Liver (tissue), 3 donors: ENCODE data around the gene TMC1.

Experiments used
- CTCF ChIP-seq: fragments of 150-350 bp; IDR thresholded peaks from 2 replicates; pipeline ENCODE4 v1.5.1; 2017; ENCODE audit warnings: improper control_type of control experiment, low read depth, low read length; ENCODE audit not compliant: missing input control
- RXRA ChIP-seq, 2 donors: IDR thresholded peaks; 2 replicates each; pipeline ENCODE4 v1.6.1; 2017 to 2018; ENCODE audit warnings: antibody characterized with exemption in 2 of 2, mild to moderate bottlenecking in 1 of 2
- SP1 ChIP-seq: IDR thresholded peaks from 2 replicates; pipeline ENCODE4 v1.6.1; 2018; ENCODE audit warnings: antibody characterized with exemption, mild to moderate bottlenecking
- YY1 ChIP-seq: IDR thresholded peaks from 2 replicates; pipeline ENCODE4 v1.6.1; 2016; ENCODE audit warnings: antibody characterized with exemption, mild to moderate bottlenecking
- TF ChIP-seq, protein P1 (sequence below): IDR thresholded peaks from 2 replicates; pipeline ENCODE4 v1.6.1; 2016; ENCODE audit warnings: antibody characterized with exemption, mild to moderate bottlenecking
- donor health status: healthy.
- donor health status: healthy.

DNA sequence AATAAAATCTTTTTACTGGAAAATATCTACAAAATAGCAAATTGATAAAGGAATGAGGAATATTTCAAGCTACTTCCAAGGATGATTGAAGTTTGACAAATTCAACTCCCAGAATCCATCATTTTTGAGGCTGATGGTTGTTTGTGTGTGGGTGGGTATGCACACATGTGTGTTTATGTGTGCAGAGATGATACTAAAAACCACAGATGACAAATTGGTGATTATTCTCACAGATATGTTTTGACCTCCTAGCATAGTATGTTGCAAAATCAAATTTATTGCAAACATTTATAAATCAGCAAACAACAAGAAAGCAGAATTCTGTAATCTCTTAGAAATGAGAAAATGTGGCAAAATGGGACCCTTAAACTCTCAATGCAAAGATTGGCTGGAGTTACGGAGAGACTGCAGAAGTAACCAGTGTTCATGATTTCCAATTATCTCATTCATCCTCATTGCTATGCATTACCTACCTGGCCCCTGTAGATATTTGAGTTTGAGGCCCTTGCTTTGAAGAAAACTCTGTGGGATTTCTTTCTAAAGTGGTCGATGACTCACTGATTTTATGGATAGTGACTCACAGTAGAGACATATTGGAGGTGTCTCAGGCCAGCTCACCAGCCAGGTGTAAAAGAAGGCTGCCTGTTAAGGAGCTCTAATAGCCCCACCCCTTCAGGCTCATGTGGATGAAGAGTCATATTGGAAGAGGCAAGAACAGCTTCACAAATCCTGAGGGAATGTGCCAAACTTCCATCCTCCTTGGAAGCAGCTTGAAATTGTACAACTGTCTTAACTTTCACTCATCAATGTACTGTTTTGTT is 44.6 kb upstream of the TMC1 start:
- TF ChIP-seq CTCF = no peak
- no peak for TF ChIP-seq YY1
- no peak for TF ChIP-seq SP1
- TF ChIP-seq, protein P1, sequence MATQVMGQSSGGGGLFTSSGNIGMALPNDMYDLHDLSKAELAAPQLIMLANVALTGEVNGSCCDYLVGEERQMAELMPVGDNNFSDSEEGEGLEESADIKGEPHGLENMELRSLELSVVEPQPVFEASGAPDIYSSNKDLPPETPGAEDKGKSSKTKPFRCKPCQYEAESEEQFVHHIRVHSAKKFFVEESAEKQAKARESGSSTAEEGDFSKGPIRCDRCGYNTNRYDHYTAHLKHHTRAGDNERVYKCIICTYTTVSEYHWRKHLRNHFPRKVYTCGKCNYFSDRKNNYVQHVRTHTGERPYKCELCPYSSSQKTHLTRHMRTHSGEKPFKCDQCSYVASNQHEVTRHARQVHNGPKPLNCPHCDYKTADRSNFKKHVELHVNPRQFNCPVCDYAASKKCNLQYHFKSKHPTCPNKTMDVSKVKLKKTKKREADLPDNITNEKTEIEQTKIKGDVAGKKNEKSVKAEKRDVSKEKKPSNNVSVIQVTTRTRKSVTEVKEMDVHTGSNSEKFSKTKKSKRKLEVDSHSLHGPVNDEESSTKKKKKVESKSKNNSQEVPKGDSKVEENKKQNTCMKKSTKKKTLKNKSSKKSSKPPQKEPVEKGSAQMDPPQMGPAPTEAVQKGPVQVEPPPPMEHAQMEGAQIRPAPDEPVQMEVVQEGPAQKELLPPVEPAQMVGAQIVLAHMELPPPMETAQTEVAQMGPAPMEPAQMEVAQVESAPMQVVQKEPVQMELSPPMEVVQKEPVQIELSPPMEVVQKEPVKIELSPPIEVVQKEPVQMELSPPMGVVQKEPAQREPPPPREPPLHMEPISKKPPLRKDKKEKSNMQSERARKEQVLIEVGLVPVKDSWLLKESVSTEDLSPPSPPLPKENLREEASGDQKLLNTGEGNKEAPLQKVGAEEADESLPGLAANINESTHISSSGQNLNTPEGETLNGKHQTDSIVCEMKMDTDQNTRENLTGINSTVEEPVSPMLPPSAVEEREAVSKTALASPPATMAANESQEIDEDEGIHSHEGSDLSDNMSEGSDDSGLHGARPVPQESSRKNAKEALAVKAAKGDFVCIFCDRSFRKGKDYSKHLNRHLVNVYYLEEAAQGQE = no peak
- TF ChIP-seq RXRA (IDR thresholded peaks at IDR 0.05) = no peak
